Kidney glomerular epithelial cell (primary cell): ENCODE data around the gene C4BPB.
A peak's percentile ranks its signal among the peaks of the same experiment; 100 is the strongest.

ENCODE experiments used
- DNase-seq: peaks from one replicate; lab custom pipeline; 2025; lab: John Stamatoyannopoulos, UW

Gene C4BPB

DNA sequence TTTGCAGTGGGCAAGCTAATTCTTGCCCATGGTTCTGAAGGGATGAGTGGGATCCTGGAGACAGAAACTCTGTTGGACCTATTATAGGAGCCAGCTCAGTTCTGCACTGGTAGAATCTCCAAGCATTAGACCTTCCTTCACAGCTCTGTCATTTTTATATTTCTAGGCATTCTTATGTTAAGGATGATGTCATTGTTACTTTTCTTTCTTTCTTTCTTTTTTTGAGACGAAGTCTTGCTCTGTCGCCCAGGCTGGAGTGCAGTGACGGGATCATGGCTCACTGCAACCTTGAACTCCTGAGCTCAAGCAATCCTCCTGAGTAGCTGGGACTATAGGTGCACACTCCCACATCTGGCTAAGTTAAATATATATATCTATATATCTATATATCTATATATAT is 28.1 kb upstream of the C4BPB start:
- no peak for DNase-seq

DNA sequence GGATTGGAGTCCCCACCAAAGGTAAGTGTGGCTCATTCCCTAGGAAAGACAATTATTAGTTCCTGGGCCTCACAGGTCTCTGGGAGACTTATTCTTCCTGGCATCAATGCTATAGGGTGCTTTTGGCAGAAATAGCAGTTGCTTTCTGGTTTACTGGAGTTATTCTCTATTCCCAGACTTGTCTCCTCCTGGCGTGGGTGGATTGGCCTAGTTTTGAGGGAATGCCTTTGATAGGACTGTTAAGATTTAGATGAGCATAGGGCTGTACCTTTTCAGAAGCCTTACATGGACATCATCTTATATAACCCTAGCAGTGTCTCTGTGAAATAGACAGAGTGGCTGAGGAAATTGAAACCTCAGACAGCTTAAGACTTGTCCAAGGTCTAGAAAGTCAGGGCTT is 26.6 kb upstream of the C4BPB start:
- DNase-seq = no peak

DNA sequence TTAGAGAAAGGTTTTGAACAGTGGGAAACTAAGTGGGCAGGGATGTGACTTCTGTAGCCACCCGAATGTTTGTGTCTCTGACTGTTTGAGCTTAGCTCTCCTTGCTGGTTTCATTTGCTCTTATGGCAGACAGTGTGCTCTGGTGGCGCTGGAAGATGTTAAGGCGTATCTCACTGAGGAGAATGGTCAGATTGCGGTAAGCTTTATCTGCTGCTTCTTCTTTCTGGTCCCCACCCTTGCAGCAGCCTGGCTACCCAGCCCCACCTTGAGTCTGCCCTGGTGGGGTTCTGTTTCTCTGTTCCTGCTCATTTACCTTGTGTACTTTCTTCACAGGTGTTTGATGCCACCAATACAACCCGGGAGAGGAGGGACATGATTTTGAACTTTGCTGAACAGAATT is 25.6 kb upstream of the C4BPB start:
- no peak for DNase-seq

DNA sequence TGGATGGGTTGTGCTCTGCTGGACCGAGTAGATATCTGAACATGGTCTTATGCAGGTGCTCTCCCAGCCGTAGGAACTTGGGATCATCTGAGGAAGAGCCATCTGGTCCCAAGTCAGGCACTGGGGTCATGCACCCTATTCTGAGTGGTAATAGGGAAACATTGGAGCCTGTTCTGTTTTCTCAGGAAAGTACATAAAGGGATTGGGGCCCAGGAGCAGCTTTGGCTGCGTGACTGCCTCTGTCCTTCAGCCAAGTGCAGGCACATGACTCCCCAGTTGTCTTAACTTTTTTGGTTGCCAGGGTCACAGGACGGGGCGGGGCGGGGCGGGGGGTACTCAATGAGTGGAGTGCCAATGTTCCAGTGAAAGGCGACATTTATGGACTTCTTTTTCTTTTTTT is 24.1 kb upstream of the C4BPB start:
- DNase-seq = no peak

DNA sequence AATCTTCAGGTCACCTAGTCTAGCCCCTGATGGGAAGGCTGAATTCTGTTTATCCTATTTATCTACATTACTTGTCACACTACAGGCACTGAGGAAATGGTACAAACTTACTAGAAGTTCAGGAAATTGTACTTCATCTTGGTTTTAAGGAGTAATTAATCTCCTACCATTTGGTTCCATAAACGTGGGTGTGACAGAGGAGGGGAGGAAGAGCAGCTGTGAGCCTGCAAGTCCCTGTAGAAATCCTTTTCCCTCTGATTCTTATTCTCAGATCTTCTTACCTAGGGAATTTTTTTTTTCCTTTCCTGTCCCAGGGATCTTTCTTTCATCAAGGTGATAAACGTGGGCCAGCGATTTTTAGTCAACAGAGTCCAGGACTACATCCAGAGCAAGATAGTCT is 21.5 kb upstream of the C4BPB start:
- DNase-seq = no peak

- DNase-seq = no peak
Measured at GRCh38 chr1:207067665-207068064, 21.0 kb upstream of the C4BPB start.

- no peak for DNase-seq
Measured at GRCh38 chr1:207069061-207069460, 19.6 kb upstream of the C4BPB start.

DNA sequence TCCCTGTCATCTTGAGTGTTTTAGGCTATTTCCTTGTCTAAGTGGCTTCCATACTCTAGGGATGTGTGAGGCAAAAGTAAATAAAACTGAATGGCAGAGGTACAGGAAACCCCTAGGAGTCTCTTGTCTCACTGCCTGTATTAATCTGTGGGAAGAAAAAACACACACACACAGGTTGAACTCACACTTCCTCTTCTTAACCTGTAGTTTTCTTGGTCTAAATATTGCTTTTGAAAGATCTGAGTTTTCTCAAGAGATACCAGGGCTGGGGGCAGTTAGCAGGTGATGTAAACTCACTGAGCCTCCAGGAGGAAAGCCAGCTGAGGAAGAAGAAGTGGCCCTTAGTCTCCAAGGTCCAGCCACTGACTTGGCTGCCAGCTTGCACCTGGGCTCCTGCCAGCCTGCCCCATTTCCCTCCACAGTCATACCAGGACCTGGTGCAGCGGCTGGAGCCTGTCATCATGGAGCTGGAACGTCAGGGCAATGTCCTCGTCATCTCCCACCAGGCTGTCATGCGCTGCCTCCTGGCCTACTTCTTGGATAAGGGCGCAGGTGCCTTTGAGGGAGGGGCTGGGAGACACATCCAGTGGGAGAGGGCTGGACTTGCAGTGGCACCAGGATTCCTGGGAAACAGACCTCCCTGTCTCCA is 18.7 kb upstream of the C4BPB start:
- no peak for DNase-seq

- no peak for DNase-seq
Measured at GRCh38 chr1:207070811-207071210, 17.8 kb upstream of the C4BPB start.

- DNase-seq = no peak
Measured at GRCh38 chr1:207071426-207071825, 17.2 kb upstream of the C4BPB start.

GRCh38 chr1:207072233-207072632 is 16.4 kb upstream of the C4BPB start:
- no peak for DNase-seq

DNA sequence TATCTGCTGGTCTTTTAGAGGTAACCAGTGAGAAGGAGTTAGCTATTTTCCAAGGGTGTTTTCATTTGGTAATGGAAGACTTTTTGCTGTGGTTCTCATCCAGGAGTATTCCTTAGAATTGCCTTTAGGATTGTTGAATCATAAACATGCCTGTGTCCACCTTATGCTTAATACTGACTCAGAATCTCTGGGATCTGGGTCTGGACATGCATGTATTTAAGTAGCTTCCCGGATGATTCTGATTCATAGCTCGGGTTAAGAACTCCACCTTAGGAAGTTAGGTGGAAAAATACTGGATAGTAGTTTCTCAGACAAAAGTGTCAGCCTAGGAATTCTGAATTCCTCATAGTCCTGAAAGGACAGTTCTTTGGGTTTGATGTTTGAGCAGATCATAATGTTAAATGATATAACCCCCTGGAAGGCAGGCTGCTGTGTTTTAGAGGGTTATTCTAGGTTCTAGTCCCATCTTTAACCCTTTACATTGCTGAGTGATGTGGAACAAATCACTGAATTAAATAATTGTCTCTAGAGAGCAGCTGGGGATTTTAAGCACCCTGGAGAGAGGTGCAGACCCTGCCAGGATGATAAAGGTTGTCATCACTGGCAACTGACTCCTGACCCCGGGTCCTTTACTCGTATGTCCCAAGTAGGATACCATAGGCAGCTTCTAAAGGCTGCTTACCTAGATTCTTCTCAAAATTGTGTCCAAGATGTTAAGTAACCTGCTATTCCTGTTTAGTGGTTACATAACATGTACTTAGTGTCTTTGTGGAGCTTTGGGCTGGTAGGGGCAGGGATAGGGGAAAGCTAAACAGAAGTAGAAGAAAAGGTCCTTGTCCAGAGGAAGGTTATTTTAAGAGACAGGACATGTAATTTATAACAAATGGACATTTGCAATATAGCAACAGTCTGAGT is 14.5 kb upstream of the C4BPB start:
- DNase-seq = no peak

DNA sequence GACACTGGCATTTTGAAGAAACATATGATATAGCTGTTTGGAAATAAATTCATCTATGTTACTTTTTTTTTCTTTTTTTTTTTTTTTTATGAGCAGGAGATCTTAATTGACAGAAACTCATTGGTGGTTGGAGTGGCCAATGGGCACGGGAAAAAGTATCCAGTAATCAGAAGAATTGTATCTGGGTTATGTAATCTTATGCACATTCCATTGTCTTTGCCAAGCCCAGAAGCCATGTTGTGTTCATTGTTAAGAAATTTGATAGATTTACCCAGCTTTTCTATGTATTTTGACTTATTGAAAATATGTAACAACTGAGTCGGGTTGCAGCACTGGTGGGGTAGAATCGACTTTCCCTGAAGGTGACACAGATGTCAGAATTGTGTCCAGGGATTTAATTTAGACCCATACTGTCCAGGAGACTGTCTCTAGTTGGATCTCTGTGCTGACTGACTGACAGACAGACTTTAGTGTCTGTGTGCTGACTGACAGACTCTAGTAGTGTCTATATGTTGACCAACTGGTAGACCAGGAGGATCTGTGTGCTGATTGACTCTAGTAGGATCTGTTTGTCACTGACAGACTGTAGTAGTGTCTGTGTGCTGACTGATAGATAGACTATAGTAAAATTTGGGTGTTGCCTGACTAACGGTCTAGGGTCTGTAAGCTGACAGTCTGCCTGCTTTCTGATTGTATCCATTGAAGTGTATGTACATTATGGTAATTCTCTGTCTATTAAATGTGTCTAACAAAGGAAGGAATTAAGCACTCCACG is 12.3 kb upstream of the C4BPB start:
- DNase-seq = no peak

GRCh38 chr1:207077012-207077411 is 11.6 kb upstream of the C4BPB start:
- DNase-seq = no peak

- peak; percentile 60 for DNase-seq
Measured at GRCh38 chr1:207077470-207078377, 10.9 kb upstream of the C4BPB start.

DNA sequence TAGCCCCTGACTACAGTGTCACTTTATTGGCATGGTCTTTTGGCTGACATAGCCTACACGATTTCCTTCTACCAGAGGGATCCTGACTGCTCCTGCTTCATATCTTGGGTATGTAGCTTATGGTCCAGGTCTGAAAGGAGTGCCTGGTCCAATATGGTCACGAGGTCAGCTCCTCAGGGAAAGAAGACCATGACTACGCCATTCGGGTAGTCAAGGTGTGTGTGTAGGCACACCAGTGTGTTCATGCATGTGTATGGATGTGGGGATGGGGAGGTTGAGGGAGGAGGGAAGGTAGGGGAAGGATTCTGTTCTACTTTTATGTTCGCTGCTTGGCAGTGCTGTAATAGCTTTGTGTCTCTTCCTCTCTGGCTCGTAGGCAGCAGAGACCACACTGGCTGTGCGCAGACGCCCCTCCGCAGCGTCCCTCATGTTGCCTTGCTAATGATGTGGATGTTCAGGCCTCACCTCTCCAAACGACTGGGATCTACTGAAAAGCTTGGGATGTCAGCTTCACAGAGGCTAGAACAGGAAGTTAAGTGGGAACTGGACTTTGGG is 10.0 kb upstream of the C4BPB start:
- no peak for DNase-seq

GRCh38 chr1:207079706-207080241 is 8.9 kb upstream of the C4BPB start:
- no peak for DNase-seq

GRCh38 chr1:207081088-207081487 is 7.6 kb upstream of the C4BPB start:
- no peak for DNase-seq

- no peak for DNase-seq
Measured at GRCh38 chr1:207081806-207082205, 6.9 kb upstream of the C4BPB start.

DNA sequence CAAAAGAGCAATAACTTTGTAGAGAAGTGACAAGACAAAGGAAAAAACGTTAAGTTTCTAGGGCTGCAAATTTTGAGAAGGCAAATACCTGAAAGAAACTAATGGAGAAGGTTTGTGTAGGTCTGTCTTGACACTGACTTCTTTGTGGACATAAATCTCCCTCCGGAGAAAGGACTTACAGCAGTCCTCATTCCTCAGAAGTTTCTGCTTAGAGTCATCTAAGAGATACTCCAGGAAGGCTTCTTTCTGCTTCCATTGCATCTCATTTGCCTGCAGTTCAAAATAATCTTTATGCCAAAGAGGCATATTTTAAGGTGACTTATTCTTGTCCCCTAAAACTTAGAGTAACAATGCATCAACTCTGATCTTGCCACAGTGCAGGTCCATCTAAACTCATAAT is 4.4 kb upstream of the C4BPB start:
- DNase-seq = no peak

GRCh38 chr1:207084701-207085180 is 3.9 kb upstream of the C4BPB start:
- peak; percentile 16 for DNase-seq
